ENCODE data around the gene ZNF507. TPM values are rescaled to one million over a fixed set of nuclear protein-coding genes. Genes with fewer than 3 reads are reported as not detected.

The ZNF507 gene
- total RNA-seq (2022; extraction: Qiagen RNA extraction; ENCODE audit: low read depth), result 11.8 to 18.3 TPM (median 16.8 TPM) in 5 replicates

GRCh38 chr19:32345261-32346207 is at the start of gene ZNF507:
TSS of gene ZNF507 (plus strand) at chr19:32345610. CDS start at chr19:32352831, 7,221 bp downstream.

GRCh38 chr19:32405431-32406160 is 60.2 kb downstream of the ZNF507 start, which contains the start of gene DPY19L3:
TSS of gene DPY19L3 (plus strand) at chr19:32405770. CDS start at chr19:32408254, 2,484 bp downstream.

Other genes with a start within 250 kb of the ZNF507 start
- 8.8 to 12.4 TPM (median 11.8 TPM) in 5 replicates for gene DPY19L3, start 60.2 kb downstream of the ZNF507 start, total RNA-seq (2022; extraction: Qiagen RNA extraction; ENCODE audit: low read depth)
- gene PDCD5, start 235.6 kb downstream of the ZNF507 start, total RNA-seq (2022; extraction: Qiagen RNA extraction; ENCODE audit: low read depth), result 393 to 503 TPM (median 474 TPM) in 5 replicates